ENCODE data around the gene SLC7A5. TPM values are rescaled to one million over a fixed set of nuclear protein-coding genes. Genes with fewer than 3 reads are reported as not detected.

SLC7A5 gene
- total RNA-seq, 2 donors from 2014 or later: 374 to 588 TPM

DNA sequence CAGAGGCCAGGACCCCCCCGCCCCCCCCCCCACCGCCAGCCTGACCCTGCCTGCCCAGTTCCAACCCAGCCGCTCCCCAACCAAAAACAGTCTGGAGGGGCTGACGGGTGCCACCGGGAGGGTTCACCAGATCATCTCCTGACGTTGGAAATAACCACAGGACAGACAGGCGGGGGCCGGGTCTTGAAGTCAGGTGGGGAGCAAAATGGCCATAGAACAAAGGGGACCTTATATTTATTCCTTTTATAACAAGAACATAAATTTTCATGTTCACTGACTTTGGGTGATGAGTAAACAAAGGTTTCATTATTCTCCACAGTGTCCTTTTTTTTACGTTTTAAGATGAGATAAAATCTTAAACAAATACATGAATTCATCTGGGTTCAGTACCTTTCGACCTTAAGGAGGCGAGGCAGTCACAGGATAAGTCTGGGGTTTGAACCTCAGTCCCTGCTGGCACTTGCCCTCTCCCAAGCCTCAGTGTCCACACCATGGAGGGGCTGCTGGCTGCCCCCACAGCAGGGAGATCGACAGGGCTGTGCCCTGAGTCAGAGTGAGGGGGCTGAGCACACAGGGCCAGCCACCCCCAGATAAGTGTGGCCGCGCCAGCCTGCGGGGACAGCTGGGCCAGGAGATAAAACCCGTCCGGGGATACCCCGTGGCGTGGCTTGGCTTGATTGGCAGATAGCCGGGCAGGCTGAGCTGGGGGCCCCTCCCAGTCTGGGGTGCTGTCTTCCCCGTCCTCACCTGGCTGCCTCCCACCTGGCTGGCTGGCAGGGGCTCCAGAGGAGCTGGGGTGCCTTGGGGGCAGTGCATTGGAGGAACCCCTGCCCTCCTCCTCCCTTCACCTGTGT, 15.0 kb downstream of the SLC7A5 start:
- H3K36me3 Mint-ChIP-seq (ENCODE audit: low read depth): peaks cover 58% of the 10 kb centered on the region
- peaks cover 31% of the 10 kb centered on the region for H3K27me3 Mint-ChIP-seq (ENCODE audit: insufficient read depth)
- TF ChIP-seq CTCF (conservative IDR thresholded peaks at IDR 0.05): no peak
- no peak overlapping the region for H3K4me3 ChIP-seq (ENCODE audit: low read length)
- H3K27me3 ChIP-seq (ENCODE audit: control insufficient read depth, insufficient read depth, low read length, poor library complexity, severe bottlenecking): no peaks in the 10 kb centered on the region
- H3K9ac ChIP-seq (ENCODE audit: extremely low read depth, low read length, poor library complexity, severe bottlenecking): no peak overlapping the region
- peaks cover 62% of the 10 kb centered on the region for H3K4me1 ChIP-seq (ENCODE audit: control insufficient read depth, insufficient read depth, low read length)
- H3K9me3 ChIP-seq (ENCODE audit: control insufficient read depth, low read length): no peaks in the 10 kb centered on the region
- peaks cover 42% of the 10 kb centered on the region for H3K4me1 Mint-ChIP-seq
- H3K9me3 Mint-ChIP-seq: no peaks in the 10 kb centered on the region
- no peak overlapping the region for H3K4me3 Mint-ChIP-seq
- WGBS, 2 experiments (ENCODE audit: insufficient coverage in 1 of 2, insufficient read length in 1 of 2): 85 to 90% methylated on average over 3 to 19 of the region's 21 CpGs
- DNase-seq: peak; percentile 69
- H3K27ac Mint-ChIP-seq: peak overlapping the region; percentile 37
- H3K36me3 ChIP-seq (ENCODE audit: control insufficient read depth, insufficient read depth, low read length): peaks cover 97% of the 10 kb centered on the region
- no peak overlapping the region for H3K27ac ChIP-seq (ENCODE audit: low read depth, low read length)

GRCh38 chr16:87853411-87854052, 15.8 kb downstream of the SLC7A5 start:
- H3K27me3 Mint-ChIP-seq (ENCODE audit: insufficient read depth): peaks cover 28% of the 10 kb centered on the region
- peaks cover 42% of the 10 kb centered on the region for H3K4me1 Mint-ChIP-seq
- H3K4me3 ChIP-seq (ENCODE audit: low read length): no peak overlapping the region
- H3K27me3 ChIP-seq (ENCODE audit: control insufficient read depth, insufficient read depth, low read length, poor library complexity, severe bottlenecking): no peaks in the 10 kb centered on the region
- peak overlapping the region; percentile 69 for H3K9ac ChIP-seq (ENCODE audit: extremely low read depth, low read length, poor library complexity, severe bottlenecking)
- peaks cover 68% of the 10 kb centered on the region for H3K4me1 ChIP-seq (ENCODE audit: control insufficient read depth, insufficient read depth, low read length)
- no peak overlapping the region for H3K4me3 Mint-ChIP-seq
- TF ChIP-seq CTCF (conservative IDR thresholded peaks at IDR 0.05): no peak
- H3K9me3 Mint-ChIP-seq: no peaks in the 10 kb centered on the region
- peak; percentile 93 for DNase-seq
- peaks cover 63% of the 10 kb centered on the region for H3K36me3 Mint-ChIP-seq (ENCODE audit: low read depth)
- H3K27ac ChIP-seq (ENCODE audit: low read depth, low read length): peak overlapping the region; percentile 97
- H3K36me3 ChIP-seq (ENCODE audit: control insufficient read depth, insufficient read depth, low read length): peaks cover 97% of the 10 kb centered on the region
- 35 to 53% methylated on average over 18 to 24 of the region's 25 CpGs for WGBS, 2 experiments (ENCODE audit: insufficient coverage in 1 of 2, insufficient read length in 1 of 2)
- H3K27ac Mint-ChIP-seq: peak overlapping the region; percentile 96
- H3K9me3 ChIP-seq (ENCODE audit: control insufficient read depth, low read length): no peaks in the 10 kb centered on the region

DNA sequence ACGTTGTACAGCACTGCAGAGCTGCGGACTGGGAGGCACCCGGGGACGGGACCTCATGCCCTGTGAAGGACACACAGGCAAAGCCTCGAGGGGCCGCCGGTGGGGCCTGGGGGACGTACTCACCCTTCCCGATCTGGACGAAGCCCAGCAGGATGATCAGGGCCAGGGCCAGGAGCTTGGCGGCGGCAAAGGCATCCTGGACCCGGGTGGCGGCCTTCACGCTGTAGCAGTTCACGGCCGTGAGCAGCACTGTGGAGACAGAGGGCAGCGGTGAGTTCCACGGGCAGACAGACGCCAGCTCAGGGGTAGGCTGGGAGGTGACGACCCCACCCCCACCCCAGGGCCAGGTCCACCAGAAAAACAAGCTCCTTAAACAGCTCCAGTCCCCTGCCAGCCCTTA, 17.7 kb downstream of the SLC7A5 start:
- H3K36me3 ChIP-seq (ENCODE audit: control insufficient read depth, insufficient read depth, low read length): peaks cover 97% of the 10 kb centered on the region
- WGBS, 2 experiments (ENCODE audit: insufficient coverage in 1 of 2, insufficient read length in 1 of 2): 89 to 91% methylated on average over 17 to 21 of the region's 21 CpGs
- H3K27ac ChIP-seq (ENCODE audit: low read depth, low read length): no peak overlapping the region
- H3K27ac Mint-ChIP-seq: peak overlapping the region; percentile 58
- H3K4me1 ChIP-seq (ENCODE audit: control insufficient read depth, insufficient read depth, low read length): peaks cover 72% of the 10 kb centered on the region
- H3K27me3 ChIP-seq (ENCODE audit: control insufficient read depth, insufficient read depth, low read length, poor library complexity, severe bottlenecking): no peaks in the 10 kb centered on the region
- H3K27me3 Mint-ChIP-seq (ENCODE audit: insufficient read depth): peaks cover 12% of the 10 kb centered on the region
- H3K9ac ChIP-seq (ENCODE audit: extremely low read depth, low read length, poor library complexity, severe bottlenecking): peak overlapping the region; percentile 69
- no peak overlapping the region for H3K4me3 ChIP-seq (ENCODE audit: low read length)
- no peaks in the 10 kb centered on the region for H3K9me3 ChIP-seq (ENCODE audit: control insufficient read depth, low read length)
- DNase-seq: peak; percentile 85
- H3K36me3 Mint-ChIP-seq (ENCODE audit: low read depth): peaks cover 56% of the 10 kb centered on the region
- TF ChIP-seq CTCF (conservative IDR thresholded peaks at IDR 0.05): peak; percentile 34
- H3K4me1 Mint-ChIP-seq: peaks cover 35% of the 10 kb centered on the region
- no peaks in the 10 kb centered on the region for H3K9me3 Mint-ChIP-seq
- no peak overlapping the region for H3K4me3 Mint-ChIP-seq
